MV-4-11 (cell line): Measurements from ENCODE around the gene UBR2.
"Not testable (repeated sequence)": the region's sequence is repeated elsewhere in the genome, so short reads cannot be mapped to it uniquely, and the experiment has no call there.

Experiments
- DNase-seq: peaks from one replicate; lab custom pipeline; 2025; lab: John Stamatoyannopoulos, UW

The UBR2 gene

GRCh38 chr6:42618686-42619085 lies 54.9 kb downstream of the UBR2 start:
- DNase-seq, result no peak

DNA sequence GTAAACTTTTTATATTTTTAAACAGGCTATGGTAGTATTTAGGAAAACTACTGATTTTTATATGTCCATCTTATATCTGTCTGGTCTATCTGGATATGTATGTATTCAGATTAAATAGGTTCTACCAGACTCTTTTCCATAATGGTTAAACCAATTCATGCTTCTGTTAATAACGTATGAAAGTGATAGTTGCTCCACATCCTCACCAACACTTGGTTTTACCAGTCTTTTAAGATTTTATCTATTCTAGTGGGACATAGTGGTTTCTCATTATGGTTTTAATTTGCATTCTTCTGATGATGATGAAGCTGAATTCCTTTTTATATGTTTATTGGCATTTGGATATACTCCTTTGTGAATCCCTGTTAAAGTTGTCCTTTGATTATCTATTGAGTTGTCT lies 56.1 kb downstream of the UBR2 start:
- no peak for DNase-seq

DNA sequence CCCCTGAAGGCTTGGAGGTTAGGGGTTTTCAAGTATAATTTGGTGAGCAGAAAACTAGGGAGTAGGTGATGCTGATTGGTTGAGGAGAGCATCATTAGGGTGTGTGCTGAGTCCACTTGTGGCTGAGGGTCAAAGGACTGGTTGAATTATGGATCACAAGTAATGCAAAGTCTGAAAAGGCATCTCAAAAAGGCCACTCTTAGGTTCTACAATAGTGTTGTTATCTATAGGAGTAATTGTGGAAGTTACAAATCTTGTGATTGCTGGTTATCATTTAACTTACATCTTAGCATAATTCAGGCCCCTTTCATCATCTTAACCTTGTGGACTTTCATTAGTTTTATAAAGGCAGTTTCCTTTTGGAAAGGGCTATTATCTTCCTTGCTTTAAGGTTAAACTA lies 60.8 kb downstream of the UBR2 start:
- no peak for DNase-seq

GRCh38 chr6:42627044-42627443 lies 63.2 kb downstream of the UBR2 start:
- no peak for DNase-seq

GRCh38 chr6:42627674-42628073 lies 63.8 kb downstream of the UBR2 start:
- no peak for DNase-seq

DNA sequence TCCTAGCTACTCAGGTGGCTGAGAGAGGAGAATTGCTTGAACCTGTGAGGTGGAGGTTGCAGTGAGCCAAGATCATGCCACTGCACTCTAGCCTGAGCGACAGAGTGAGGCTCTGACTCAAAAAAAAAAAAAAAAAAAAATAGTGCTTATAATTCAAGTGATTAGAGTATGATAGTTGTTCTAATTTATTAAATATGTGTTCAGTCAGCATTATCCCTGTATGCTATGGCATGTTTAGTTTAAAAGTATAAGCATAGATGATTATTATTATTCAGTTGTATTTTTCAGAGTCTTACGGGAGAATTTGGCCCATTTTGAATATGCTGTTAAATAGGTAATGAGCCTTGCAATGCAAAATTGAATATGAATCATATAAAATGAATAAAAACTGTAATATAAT lies 64.8 kb downstream of the UBR2 start:
- DNase-seq, result no peak

DNA sequence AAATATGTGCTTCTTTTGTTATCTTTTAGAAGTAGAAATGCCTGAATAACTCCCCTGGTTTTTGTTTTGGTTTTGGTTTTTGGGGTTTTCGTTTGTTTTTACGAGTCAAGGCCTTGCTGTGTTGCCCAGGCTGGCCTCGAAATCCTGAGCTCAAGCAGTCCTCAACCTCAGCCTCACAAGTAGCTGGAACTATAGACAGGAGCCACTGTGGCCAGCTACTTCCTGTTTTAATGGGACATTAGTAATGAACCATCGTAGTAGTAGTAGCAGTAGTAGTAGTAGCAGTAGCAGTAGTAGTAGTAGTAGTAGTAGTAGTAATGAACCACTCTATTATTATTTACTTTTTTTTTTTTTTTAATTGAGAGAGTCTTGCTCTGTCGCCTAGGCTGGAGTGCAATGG lies 66.0 kb downstream of the UBR2 start:
- peak; percentile 64 for DNase-seq

- no peak for DNase-seq
These were observed 73.9 kb downstream of the UBR2 start for GRCh38 chr6:42637681-42638080.

GRCh38 chr6:42642794-42643193 lies 79.0 kb downstream of the UBR2 start:
- no peak for DNase-seq

GRCh38 chr6:42644211-42644610 lies 80.4 kb downstream of the UBR2 start:
- DNase-seq, result peak; percentile 71

- DNase-seq, result no peak
These were observed 88.4 kb downstream of the UBR2 start for GRCh38 chr6:42652024-42652746.

- no peak for DNase-seq
These were observed 90.0 kb downstream of the UBR2 start for GRCh38 chr6:42653851-42654250.

DNA sequence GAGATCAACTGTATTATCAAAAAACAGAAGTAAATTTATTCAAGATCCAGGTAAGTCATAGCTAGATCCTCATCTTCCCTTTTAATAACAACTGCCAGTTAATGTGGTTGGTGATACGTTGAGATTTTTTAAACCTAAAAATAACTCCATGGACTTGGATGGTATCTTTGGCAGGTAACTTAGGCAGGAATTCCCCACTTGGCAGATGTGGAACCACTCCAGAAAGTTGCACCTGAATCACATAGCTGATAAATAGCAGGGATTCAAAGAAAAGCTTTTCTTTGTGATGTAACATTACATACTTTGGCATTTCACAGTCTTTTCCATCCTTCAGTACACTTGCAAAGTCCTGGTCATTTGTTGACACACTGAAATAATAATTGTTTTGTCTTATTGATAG lies 96.0 kb downstream of the UBR2 start:
- DNase-seq, result no peak

DNA sequence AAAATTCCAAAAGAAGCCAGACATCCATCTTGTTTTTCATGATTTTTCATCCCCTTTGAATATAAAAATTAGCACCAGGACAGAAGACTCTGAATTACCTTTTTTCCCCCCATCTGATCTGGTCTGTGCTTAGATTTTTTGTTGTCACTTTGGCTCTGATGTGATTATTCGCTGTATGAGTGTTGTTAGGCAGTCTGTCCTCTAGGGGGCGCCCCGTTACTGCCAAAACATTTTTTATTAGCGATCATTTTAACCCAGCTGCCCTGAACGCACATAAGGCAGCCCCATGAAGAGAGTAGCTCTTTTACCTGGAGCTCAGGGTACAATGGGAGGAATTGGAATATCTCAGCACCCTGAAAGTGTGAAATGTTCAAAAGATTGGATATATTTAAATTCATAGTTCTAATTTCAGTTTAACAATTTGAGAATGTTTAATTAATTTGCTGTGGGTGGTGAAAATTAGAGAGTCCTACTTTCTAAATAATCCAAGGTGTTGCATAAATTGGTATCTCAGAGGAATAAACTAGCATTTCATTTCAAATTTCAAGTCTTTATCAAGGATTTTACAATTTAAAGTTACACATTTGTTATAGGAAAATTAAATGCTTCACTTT lies 97.8 kb downstream of the UBR2 start:
- peak; percentile 63 for DNase-seq

- no peak for DNase-seq
These were observed 100.9 kb downstream of the UBR2 start for GRCh38 chr6:42664718-42665117.

GRCh38 chr6:42674368-42674767 lies 110.5 kb downstream of the UBR2 start:
- not testable (repeated sequence) for DNase-seq

GRCh38 chr6:42674780-42675179 lies 111.0 kb downstream of the UBR2 start:
- DNase-seq, result no peak

DNA sequence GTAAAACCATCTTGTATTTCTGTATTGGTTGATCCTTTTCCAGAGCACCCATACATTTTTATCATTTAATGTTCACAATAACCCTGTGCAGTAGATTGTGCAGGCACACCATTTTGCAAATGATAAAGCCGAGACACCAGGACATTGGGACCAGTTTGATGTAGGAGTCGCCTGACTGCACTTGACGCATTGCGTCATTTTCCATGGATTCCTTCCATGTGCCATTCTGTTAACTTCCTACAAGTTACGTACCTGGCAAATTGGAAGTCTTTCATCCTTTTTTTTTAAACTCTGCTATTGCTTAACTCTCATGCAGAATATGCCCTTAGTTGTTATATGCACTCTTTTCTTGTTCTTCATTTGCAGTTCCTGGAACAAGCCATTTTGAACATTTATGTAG lies 115.5 kb downstream of the UBR2 start:
- DNase-seq, result no peak

DNA sequence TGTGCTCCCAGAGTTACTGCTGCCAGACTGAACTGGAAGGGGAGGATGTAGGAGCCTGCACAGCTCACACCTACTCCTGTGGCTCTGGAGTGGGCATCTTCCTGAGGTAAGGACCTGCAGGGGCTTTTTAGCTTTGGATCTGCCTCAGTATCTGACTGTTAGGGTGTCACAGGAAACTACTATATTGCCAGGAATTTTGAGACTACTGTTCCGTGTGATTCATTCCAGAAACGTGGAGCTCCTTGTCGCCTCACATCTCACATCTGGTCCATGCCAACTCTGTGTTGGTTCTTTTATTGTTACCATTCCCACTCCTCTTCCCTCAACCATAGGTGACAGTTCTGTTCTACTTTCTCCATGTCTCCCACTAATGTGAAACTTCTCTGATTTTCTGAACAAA lies 124.5 kb downstream of the UBR2 start:
- DNase-seq, result no peak

- no peak for DNase-seq
These were observed 125.5 kb downstream of the UBR2 start for GRCh38 chr6:42689371-42689770.

DNA sequence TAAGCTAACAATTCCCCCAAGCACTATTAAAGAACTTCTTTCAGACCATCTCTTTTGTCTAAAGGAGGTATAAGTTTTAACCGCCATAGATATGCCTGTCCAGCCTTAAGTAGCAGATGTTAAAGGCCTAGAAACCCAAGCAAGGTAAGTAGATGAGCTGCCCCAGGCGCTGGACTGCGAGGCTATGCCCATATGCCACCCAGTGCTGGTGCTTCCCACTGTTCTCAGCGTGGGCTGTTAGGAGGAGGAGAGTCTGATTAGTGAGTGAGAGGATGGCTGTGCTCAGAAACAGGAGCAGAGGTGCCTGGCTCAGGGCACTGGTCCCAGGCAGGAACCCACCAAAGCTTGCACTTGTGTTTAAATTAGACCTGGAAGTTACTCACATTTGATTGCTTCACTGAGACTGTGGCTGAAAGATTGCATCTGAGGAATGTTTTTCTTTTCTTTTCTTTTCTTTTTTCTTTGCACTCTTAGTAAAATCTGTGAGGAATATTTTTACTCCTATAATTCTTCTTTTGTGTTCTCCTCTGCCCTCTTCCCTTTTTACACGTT lies 126.4 kb downstream of the UBR2 start:
- DNase-seq, result no peak

- DNase-seq, result no peak
These were observed 127.0 kb downstream of the UBR2 start for GRCh38 chr6:42690872-42691271.

DNA sequence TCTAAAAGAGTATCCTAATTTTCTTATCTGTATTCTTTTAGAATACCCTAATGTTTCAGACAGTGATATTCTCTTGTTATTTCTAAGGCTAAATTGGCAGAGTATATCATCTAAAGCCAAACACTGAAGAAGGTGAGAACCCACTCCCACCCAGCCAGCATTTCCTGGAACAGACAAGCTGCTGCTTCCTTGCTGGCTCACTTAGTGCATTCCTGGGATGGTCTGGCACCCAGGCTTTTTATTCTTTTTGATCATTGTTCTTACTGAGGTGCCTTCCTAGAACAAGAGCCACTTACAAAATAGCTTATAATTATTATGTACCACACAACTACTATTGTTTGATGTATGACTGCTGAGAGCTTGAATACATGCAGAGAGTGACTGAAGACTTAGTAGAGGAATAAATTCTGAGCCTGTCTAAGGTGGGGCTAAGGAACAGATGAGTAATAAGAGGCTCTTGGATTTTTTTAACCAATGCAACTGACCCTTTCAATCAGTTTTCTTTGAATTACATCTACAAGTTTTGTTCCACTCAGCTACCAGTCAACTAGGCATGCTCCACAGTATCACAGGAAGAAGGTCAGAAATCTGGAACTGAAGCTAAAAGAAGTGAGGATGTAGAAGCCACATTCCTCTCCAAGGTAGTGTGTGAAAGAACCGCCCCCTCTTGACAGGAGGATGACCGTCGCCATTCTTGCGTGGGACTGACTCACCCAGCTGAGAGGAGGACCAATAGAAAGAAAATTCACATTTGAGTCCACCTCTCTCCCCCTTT lies 128.5 kb downstream of the UBR2 start:
- no peak for DNase-seq
